DMS53 treated with DMSO at 0.1 percent for 48 hours (cell line): Measurements from ENCODE around the gene PRKACG.

ENCODE experiments used
- DNase-seq: peaks from one replicate; lab custom pipeline; 2025; ENCODE audit not compliant: unreplicated experiment; lab: John Stamatoyannopoulos, UW

Gene PRKACG

DNA sequence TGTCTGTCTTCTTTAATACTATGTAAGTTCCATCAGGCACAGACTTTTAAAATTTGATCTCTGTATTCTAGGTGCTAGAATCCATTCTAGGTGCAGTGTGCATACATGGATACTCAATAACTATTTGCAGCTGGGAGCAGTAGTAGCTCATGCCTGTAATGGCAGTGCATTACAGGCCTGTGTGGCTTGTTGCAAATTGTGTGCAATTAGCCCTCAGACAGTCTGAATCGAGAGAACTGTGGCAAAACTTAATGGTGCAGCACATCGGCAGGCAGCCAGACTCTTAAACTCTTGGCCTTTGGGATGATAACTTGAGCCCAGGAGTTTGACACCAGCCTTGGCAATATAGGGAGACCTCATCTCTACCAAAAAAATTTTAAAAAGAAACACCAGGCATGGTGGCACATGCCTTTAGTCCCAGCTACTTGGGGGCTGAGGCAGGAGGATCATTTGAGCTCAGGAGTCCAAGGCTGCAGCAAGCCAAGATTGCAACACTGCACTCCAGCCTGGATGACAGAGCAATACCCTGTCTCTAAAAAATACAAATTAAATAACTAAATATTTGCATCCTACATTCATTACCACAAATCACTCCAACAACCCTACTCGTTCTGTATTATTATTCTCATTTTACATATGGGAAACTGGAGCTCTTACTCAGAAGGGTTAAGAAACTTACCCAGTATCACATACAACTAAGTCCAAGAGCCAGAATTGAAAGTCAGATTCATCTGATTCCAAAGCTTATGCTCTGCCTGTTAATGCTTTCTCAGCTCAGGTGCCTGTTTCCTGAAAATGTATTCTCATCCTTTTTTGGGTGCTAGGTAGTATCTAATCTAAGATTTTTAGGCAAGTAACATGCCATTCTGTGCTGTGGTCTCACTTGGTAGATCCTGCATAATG is 30.1 kb downstream of the PRKACG start:
- DNase-seq = no peak

DNA sequence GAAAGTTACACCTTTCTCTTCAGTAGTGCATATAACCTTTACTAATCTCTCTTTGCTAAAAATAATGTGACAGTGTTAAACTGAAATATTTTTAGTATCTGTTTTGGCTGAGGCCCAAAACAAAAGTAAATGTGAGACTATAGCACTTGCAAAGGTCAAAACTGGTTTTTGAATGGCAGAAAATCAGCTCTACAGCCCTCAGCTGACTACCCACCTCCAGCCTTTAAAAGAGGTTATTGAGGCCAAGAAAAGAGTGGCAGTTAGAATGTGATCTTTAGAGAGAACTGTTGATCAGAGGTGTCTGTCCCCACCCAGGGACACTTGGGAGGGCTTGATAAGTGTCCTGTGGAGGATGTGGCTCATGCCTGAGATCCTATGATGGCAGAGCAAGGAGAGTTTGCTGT is 30.9 kb downstream of the PRKACG start:
- no peak for DNase-seq

DNA sequence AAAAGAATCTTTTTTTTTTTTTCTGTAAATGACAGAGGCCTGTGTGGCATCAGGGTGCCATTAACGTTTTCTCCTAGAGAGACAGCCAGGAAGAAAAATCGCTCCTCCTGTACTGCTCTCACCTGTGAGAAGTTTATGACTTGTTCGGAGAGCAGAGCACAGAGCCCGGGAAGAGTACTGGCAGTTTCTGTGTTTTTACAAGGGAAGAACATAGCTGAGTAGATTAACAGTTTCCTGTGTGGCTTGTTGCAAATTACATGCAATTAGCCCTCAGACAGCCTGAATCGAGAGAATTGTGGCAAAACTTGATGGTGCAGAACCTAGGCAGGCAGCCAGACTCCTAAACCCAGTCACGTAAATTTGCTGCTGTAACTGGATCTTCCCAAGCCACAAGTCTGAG is 32.1 kb downstream of the PRKACG start:
- DNase-seq = no peak

DNA sequence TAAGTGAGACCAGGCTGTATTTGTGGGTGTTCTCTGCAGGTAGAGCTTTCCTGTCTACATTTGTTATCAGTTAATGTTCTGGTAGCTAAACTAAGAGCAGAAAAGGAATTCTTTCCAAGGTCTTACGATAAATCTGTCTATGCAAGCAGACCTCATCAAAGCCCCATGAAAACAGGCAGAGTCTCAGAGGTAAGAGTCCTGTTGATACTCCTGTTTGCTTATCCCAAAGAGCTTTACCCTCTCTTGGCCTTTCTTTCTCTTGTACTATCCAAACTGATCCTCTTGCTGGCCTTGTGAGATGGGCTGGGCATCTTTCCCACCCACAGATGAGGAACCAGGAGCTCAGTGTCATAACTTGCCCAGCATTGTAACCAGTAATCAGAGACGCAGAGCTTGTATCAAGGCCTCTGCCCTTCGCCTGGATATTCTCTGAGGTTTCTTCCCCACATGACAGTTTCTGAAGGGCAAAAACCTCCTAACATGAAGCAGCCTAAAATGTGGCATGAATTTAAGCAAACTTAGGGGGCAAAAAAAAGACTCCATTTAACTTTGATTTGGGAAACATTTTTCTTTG is 33.5 kb downstream of the PRKACG start:
- no peak for DNase-seq

DNA sequence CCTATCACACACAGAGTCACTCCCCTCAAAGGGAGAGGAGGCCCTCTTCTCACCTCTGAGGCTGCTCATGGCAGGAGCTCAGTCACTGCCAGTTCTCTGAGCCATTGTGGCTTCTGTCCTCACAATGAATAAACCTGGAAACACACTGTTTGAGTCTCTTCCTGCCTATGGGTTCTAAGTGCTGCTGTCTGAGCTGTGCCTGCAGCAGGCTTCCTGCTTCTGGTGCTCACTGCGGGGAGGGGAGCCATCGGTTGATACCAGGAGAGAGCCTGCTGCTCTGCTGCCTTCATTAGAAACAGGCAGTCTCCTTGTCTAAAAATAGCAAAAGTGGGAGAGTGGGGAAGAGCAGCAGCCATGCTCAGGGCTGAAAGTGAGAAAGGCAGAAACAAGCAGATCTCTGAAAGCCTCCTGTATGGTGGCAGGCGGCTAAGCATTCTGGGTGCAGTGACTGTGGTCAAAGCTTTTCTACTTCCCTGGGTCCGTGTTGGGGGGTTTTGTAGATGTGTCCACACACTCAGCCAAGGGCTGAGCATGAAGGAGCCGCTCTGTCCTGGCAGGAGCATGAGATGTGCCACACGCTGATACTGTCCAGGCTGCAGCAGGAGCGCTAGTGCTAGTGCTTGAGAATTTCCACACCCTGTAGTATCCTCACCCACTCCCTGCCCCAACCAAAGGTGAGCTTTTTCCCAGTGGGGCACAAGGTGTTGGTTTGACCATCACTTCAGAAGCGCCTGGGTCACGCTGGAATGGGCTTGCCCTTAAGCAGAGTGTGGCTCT is 34.2 kb downstream of the PRKACG start:
- DNase-seq = no peak

DNA sequence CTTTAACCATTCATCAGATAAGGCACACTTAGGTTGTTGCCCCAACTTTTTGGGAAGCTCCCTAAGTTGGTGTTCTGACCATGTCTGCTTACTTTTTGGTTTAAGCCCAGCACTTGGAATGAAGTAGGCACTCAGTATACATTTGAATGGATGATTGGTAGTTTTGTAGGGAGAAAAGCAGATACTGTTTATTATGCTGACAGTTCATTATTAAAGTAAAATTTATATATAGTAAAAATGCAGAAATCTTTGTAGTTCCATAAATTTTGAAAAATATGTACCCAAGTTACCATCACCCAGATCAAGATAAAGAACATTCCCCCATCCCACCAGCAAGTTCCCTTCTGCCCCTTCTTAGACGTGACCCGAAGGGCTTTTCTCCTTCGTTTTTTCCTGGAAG is 35.4 kb downstream of the PRKACG start:
- DNase-seq = no peak

DNA sequence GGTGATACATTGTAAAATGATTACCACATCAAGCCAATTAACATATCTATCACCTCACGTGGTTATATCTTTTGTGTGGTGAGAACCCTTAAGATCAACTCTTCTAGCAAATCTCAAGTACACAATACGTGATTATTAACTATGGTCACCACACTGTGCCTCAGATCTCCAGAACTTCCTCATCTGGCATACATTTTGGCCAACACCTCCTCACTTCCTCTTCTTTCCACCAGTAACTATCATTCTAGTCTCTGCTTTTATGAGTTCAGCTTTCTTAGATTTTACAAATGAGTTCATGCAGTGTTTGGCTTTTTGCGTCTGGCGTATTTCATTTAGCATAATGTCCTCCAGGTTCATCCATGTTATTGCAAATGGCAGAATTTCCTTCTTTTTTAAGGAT is 35.8 kb downstream of the PRKACG start:
- no peak for DNase-seq

DNA sequence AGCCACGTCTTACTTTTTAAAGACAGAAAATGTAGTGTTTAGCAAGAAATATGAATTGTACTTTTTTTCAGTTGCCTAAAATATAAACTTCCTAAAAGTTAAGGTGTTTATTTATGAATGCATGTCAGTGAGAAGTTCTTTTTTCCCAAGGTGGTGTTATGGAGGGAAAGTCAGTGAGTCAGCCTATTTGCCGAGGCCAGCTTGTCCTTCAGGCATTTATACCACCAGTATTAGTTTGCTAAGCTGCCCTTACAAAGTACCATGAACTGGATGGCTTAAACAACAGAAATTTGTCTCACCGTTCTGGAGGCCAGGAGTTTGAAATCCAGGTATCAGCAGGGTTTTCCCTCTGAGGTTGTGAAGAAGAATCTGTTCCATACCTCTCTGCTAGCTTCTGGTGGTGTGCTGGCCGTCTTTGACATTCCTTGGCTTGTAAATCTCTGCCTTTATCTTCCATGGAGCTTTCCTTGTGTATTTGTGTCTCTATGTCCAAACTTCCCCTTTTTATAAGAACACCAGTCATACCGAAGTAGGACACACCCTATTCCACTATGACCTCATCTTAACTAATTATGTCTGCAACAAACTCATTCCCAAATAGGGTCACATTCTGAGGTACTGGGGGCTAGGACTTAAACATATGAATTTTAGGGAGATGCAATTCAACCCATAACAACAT is 38.4 kb downstream of the PRKACG start:
- no peak for DNase-seq

DNA sequence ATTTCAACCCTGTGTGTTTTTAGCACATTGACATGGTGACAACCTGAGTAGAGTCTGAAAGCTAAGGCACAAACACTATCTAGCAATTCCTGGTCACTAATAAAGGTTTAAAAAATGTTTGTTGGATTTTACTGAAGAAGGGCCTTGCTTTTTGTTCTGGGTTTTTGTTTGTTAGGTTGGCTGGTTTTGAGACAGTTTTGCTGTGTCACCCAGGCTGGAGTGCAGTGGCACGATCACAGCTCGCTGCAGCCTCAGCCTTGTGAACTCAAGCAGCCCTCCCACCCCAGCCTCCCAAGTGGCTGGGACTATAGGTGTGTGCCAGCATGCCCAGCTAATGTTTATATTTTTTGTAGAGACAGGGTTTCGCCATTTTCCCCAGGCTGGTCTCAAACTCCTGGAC is 39.0 kb downstream of the PRKACG start:
- DNase-seq = no peak

DNA sequence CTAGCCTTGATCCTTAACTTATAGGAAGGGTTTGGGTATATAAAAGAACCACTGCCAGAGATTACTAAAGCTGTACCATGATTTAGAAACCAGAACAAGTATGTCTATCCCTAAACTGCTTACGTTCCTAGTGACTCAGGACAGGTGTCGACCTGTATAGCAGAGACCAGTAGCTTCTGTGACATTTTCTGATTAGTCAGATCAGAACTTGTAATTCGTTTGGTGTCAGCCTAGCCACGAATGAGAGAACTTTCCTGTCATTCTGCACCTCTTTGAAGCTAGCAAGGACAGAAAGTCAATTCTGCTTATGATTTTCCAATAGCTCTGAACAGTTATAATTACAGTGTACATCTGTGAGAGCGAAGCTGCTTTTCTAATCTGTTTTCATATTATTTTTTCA is 39.5 kb downstream of the PRKACG start:
- DNase-seq = no peak

DNA sequence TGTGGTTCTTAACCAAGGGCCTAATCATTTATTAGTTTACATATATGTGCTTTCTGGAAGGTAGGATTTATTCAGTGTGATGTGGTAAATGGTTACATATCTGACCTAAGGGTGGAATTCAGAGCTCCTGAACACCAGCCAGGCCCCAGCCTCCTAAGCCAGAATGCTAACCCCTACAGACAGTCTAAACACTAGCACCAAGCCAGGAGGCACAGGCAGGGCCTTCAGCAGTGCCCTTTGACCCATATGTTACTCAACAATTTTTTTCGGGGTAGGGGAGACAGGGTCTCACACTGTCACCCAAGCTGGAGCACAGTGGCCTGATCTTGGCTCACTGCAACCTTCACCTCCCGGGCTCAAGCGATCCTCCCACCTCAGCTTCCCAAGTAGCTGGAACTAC is 40.3 kb downstream of the PRKACG start:
- no peak for DNase-seq

DNA sequence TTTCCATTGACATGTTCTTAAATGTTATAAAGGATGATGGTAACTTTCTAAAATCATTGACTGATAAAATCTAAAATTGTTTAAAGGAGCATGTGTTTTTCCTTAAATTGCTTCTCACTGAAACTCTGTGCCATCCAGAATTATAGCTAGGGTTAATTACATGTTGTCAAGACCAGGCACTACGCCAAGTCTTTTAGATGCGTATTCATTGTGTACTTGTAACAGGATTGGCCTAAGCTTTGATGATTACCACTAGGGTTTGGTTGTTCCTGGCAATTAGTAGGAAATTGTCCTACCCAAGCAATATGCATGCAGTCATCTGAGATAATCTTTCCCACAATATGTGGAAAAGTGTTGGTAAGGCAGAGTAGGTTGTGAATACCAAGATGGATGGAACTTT is 43.8 kb downstream of the PRKACG start:
- no peak for DNase-seq

DNA sequence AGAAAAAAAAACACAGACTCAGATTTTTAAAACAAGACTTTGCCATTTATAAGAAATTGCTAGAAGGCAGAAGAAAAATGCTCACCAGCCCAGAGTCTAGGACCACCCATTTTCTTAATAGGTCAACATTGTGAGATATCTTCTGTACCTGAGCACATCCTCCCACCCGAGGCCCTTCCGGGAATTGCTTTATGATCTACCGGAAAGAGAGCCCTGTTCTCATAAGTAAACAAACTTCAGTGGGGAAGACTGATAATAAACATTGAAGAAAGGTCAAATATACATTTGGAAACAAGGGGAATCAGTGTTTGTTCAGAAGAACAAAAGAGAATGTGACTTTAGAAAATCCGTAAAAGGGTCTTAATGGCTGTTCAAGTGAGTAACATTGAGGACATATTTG is 44.4 kb downstream of the PRKACG start:
- peak; percentile 31 for DNase-seq

DNA sequence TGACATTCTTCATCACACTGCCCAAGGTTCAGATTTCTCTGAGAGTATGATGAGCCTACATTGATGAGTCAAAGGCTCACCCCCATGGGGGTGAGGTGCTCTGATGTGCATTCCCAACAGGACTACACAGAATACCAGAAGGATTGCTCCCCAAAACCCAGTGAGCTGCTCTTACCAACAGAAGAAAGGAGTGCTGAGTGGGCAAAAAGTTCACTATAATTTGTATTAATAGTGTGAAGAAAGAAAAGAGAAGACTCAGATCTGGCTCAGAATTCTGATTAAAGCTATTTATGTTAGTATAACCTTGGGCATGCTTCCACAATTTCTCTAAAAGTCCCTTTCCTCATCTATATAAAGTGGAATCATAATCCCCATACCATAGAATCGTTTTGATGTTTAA is 46.1 kb downstream of the PRKACG start:
- DNase-seq = no peak

DNA sequence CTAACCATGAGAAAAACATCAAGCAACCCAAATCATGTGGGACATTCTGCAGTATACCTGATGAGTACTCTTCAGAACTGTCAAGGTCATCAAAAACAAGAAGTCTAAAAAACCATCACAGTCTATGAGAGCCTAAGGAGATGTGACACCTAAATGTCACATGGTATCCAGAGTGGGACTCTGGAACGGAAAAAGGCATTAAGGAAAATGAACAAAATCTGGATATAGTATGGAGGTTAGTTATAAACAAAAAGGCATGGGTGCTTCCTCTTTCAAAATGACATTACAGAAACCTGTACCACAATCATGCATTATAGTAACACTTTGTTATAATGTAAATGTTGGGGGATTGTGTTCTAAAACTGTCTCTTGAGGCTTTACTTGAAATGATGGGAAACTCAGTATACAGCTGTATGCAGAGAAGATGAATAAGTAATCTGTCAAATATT is 47.4 kb downstream of the PRKACG start:
- no peak for DNase-seq

DNA sequence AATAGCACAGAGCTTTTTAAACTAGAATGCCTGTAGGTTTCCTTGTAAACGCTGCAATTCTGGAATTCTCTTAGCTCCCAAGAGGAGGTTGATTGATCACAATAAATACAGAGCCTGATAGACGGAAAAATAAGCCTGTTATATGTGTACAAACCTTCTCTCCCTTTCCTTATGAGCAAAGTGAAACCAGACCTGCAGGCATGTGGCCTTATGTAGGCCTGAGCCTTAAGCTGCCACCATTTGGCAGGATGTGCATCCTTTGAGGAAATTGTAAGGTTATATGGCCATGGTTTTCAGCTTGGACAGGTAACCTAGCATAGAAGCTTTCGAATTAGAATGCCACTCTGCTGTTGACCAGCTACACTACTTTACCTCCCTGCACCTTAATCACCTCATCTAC is 49.1 kb downstream of the PRKACG start:
- no peak for DNase-seq

DNA sequence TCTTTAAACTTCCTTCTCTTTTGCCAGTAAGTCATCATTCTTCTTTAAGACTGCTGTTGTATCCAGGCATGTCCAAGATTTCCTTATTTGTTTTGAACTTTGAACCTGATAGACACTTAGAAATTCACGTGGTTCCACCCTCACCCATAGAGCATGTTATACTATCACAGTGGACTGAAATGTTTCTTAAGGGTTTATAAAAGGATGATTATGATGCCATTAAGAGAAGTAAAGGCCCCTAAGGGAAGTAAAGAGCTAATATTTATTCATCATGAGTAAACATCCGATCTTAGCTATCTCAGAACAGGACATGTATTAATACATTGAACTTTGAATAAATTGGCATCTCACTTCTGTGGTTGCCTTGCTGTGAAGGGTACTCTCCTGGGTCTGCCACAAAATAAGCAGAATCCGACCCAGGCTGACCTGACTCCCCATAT is 49.8 kb downstream of the PRKACG start:
- no peak for DNase-seq

DNA sequence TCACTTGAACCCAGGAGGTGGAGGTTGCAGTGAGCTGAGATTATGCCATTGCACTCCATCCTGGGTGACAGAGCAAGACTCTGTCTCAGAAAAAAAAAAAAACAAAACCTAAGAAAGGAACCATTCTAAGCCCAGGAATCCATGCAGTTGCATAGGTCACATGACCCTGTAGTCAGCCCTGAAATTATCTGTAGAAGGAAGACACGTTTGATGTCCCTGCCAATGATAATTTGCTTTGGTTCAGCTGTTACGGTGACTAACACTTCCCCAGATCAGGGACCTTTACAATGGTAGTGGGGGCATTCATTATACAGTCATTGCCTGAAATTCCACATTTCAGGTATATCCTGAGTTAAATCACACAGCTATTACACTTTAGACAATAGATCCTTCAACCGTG is 50.5 kb downstream of the PRKACG start:
- no peak for DNase-seq
